H1 (cell line): ENCODE data around the gene NTPCR. TPM values are rescaled to one million over a fixed set of nuclear protein-coding genes. Genes with fewer than 3 reads are reported as not detected.

Experiments
- ASH2L ChIP-seq: fragments of 200-600, 300-600 bp; sonication (generic); IDR thresholded peaks from one replicate; pipeline ENCODE4 v1.7.1; 2017; ENCODE audit warnings: low read length
- E2F6 ChIP-seq: IDR thresholded peaks from 2 replicates; pipeline ENCODE4 v1.6.1; 2012; ENCODE audit warnings: inconsistent platforms
- EGR1 ChIP-seq: IDR thresholded peaks from 2 replicates; pipeline ENCODE4 v1.6.1; 2011; ENCODE audit warnings: low read depth, low read length, borderline replicate concordance
- HDAC6 ChIP-seq: IDR thresholded peaks from one replicate; pipeline ENCODE4 v1.7.1; 2012; ENCODE audit warnings: low read depth, mild to moderate bottlenecking, inconsistent platforms, low read length, moderate library complexity
- MAFK ChIP-seq: IDR thresholded peaks from 2 replicates; pipeline ENCODE4 v1.6.1; 2012; ENCODE audit warnings: low read depth, mild to moderate bottlenecking, improper control_type of control experiment, low read length
- POLR2AphosphoS5 ChIP-seq: IDR thresholded peaks from 2 replicates; pipeline ENCODE4 v1.6.1; 2011; ENCODE audit warnings: low read depth, low read length
- SP4 ChIP-seq: IDR thresholded peaks from 2 replicates; pipeline ENCODE4 v1.6.1; 2012; ENCODE audit warnings: low read length, inconsistent platforms
- ZNF274 ChIP-seq: IDR thresholded peaks from 2 replicates; pipeline ENCODE4 v1.7.0; 2012; ENCODE audit warnings: low read length, borderline replicate concordance; ENCODE audit errors: extremely low read depth
- polyA plus RNA-seq, 7 experiments: library from polyadenylated mRNA; depleted of rRNA in 3 of 7; stranded (reverse) in 5 of 7; unstranded in 2 of 7; fragments of >200 nt in 5 of 7; fragments of 200-250 nt in 2 of 7; gene quantifications; 1 replicate in 5 of 7; 2 replicates in 1 of 7; 4 replicates in 1 of 7; pipeline versions ENCODE4 v1.2.1 to v1.2.3, GENCODE V29; 2011 to 2013; ENCODE audit warnings: missing spikeins in 2 of 7, mixed read lengths in 2 of 7
- total RNA-seq: library from RNA; stranded (reverse); fragmentation: NEBNext Ultra II Directional; extraction: Animal tissue kit (Norgen Biotek cat#: 25700); gene quantifications from 2 replicates; pipeline ENCODE4 v1.2.1, GENCODE V29; 2021
- TF ChIP-seq, protein P1 (sequence below): IDR thresholded peaks from 2 replicates; pipeline ENCODE4 v1.6.1; 2011; ENCODE audit warnings: low read length, improper control_type of control experiment

The NTPCR gene
- total and polyA plus RNA-seq, 2 of the 8 experiments (the other 6 are each of a cell fraction or from before 2014, with no cell fraction given): 22.6 to 73.1 TPM

- TF ChIP-seq, protein P1, sequence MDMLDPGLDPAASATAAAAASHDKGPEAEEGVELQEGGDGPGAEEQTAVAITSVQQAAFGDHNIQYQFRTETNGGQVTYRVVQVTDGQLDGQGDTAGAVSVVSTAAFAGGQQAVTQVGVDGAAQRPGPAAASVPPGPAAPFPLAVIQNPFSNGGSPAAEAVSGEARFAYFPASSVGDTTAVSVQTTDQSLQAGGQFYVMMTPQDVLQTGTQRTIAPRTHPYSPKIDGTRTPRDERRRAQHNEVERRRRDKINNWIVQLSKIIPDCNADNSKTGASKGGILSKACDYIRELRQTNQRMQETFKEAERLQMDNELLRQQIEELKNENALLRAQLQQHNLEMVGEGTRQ: no peak
- no peak for TF ChIP-seq MAFK
- TF ChIP-seq EGR1: no peak
- TF ChIP-seq SP4: no peak
- TF ChIP-seq POLR2AphosphoS5: no peak
- no peak for TF ChIP-seq ASH2L
- TF ChIP-seq HDAC6: no peak
- no peak for TF ChIP-seq E2F6
- TF ChIP-seq ZNF274: no peak
Observed at GRCh38 chr1:233020426-233020825, 70.0 kb downstream of the NTPCR start (continued).
